GM19035 (cell line): ENCODE results near the gene LY6G6C.

Experiments
- ATAC-seq: cut with Tn5 transposase; IDR thresholded peaks from one replicate; pipeline ENCODE4 v1.9.1; 2021; ENCODE audit not compliant: unreplicated experiment

The LY6G6C gene, protein sequence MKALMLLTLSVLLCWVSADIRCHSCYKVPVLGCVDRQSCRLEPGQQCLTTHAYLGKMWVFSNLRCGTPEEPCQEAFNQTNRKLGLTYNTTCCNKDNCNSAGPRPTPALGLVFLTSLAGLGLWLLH

GRCh38 chr6:31721351-31722020 is at the start of gene LY6G6C:
LY6G6C (minus strand) TSS chr6:31721746; CDS start chr6:31721679, 67 bp downstream.
- ATAC-seq: no peak

- no peak for ATAC-seq
Observed at GRCh38 chr6:31770860-31771259, 49.3 kb upstream of the LY6G6C start.

GRCh38 chr6:31769684-31770371 is 48.3 kb upstream of the LY6G6C start:
- ATAC-seq: no peak

- no peak for ATAC-seq
Observed at GRCh38 chr6:31768363-31769257, 47.1 kb upstream of the LY6G6C start.

GRCh38 chr6:31767096-31767645 is 45.6 kb upstream of the LY6G6C start:
- no peak for ATAC-seq

DNA sequence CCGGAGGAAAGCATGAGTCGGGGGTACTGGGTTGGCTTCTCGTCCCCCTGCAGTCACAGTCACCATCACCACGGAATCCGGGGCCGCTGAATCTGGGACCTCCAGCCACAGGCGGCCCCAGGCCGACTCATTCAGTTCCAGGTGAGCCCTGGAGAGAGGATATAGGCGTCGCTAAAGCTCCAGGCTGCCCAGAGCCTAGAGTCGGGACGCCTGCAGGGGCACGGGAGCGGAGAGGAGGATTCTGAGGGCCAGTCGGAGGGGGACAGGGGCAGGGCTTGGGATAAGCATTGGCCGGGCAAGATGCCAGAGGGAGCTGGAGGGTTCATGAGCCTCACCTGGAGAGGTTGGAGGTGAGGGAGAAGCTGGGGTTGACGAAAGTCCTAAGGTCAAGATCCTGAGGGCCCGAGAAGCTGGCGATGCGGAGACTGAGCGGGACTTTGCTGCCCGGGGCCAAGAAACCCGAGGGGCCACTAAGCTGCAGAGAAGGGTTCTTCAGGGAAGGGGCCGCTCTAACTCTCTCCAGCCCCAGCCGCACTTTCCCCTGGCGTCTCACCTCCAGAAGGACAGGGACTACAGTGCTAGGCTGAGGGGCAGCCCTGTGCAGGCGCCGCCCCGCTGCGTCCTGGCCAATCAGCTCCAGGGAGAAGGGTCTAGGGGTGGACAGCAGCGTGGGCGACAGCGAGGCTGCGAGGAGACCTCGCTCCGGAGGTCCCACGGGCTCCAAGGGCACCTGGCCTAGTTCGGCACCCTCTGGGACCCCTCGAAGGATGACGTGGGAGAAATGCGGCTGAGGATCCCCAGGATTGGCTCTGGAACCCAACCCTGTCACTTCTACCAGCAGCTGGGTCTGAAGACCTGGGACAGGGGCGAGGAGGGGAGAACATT is 44.6 kb upstream of the LY6G6C start:
- no peak for ATAC-seq

DNA sequence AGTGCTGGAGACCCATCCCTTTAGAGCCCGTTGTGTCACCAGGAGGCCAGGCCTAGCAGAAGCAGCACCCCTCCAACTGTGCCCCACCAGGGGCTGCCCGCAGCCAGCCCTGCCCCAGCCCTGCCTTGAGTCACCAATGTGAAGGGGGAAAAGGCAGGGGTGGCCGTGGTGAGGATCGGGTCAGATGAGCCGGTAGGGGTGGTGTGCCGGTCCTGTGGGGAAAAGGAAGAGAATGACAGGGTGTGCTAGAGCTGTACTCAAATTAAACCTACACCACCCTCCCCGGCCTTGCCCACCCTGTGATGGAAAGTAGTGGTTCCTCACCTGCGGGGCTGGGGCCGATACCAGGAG is 44.0 kb upstream of the LY6G6C start:
- ATAC-seq: no peak

- ATAC-seq: no peak
Observed at GRCh38 chr6:31764198-31764597, 42.7 kb upstream of the LY6G6C start.

DNA sequence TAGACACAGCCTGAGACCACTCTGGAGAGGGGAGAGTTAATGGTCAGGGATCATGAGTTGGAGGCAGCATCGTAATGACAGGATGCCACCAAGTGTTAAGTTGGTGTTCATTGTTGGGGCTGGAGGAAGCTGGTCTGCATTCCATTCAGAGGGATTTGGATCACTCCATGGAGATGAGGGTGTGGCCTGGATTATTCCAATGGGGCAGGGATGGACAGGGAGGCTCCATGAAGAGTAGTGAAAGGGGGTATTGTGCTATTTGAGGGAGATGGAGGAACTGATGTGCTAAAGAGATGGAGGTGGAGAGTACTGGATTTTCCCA is 42.0 kb upstream of the LY6G6C start:
- ATAC-seq: no peak

GRCh38 chr6:31762878-31763618 is 41.5 kb upstream of the LY6G6C start:
- ATAC-seq: no peak

- no peak for ATAC-seq
Observed at GRCh38 chr6:31762356-31762755, 40.8 kb upstream of the LY6G6C start, which contains the start of gene SAPCD1. SAPCD1 (plus strand) TSS chr6:31762656; CDS start chr6:31763055, 399 bp downstream.

DNA sequence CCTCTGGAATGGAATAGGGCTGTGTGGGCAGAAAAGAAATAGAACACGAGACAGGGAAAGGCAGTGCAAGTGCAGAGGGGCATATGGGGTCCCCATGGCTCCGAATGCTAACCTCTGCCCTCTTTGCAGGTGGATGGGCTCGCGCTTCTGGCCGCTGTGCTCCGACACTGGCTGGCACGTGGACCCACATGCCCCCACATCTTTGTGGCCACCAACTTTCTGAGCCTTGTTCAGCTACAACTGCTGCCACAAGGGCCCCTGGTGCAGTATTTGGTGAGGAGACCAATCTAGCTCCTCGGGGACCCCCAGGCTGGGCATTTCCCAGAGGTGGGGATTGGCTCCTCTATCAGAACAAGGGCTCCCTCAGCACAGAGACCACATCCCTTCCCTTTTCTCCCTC is 39.8 kb upstream of the LY6G6C start:
- ATAC-seq: no peak

DNA sequence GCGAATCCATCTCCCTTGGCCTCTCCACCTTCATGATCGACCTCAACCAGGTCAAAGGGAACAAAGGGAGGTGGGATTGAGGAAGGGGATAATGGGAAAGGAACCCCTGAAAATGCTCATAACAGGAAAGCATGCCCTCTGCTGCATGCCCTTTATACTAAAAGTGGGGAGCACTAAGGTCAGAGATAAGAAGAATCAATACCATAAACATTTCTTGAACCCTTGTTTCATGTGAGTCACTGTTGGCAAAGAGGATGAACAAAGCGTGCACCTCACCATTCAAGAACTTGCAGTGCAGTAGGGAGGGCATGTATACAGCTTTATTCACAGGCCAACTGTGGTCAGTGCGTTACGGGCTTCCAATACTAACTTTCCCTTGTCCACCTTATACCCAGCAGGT is 39.2 kb upstream of the LY6G6C start:
- no peak for ATAC-seq

DNA sequence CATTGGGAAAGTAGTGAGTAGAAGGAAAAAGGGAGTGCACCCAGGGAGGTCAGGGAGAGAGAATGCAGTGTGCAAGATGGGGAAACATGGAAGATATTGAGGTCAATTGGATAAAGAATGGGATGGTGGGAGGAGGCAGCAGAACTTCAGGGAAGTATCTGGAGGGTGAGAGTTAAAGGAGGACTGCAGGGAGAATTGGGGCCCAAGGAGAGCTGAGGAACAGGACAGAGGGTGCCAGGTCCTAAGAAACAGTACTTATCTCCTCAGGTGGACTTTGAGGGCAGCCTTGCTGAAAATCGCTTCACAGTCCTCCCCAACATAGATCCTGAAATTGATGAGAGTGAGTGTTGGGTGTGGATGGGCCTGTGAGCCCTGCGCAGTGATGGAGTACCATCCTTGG is 36.7 kb upstream of the LY6G6C start:
- no peak for ATAC-seq

DNA sequence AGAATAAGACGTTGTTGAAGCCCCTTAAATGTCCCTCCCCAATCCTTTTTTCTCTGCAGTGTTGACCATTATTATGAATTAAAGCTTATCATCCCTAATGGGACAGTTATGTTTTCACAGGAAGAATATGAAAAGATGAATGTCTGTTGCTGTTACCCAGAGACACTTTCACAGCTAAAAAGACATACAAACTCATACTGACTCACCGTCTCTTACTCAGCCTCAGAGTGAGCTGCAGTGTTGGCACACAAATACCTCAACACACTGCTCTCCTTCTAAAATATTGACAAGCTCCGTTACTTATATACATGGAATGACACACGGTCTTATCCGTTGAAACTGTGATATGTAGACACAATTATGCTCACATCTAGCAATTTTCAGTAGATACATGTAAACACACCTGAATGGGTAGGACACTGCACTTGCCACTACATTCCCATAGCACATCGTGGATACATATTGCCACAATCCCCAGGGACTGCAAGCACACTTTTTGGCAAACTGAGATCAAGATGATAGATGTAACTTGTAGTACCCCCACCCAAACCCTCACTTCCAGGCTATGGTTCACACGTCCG is 31.3 kb upstream of the LY6G6C start:
- ATAC-seq: no peak

GRCh38 chr6:31750411-31751022 is 29.0 kb upstream of the LY6G6C start:
- ATAC-seq: no peak

GRCh38 chr6:31749301-31750036 is 27.9 kb upstream of the LY6G6C start:
- no peak for ATAC-seq

GRCh38 chr6:31744422-31744821 is 22.9 kb upstream of the LY6G6C start:
- no peak for ATAC-seq
